ENCODE measurements around the gene LIN7A.
"Not testable (repeated sequence)": the region's sequence is repeated elsewhere in the genome, so short reads cannot be mapped to it uniquely, and the experiment has no call there.

LIN7A gene

GRCh38 chr12:80810874-80811273 lies 126.9 kb downstream of the LIN7A start:
- no peak for DNase-seq (ENCODE audit: low spot score)

- no peak for DNase-seq (ENCODE audit: low spot score)
Measured at GRCh38 chr12:80807640-80808288, 130.0 kb downstream of the LIN7A start.

GRCh38 chr12:80805106-80805505 lies 132.6 kb downstream of the LIN7A start:
- DNase-seq (ENCODE audit: low spot score), result no peak

- DNase-seq (ENCODE audit: low spot score), result no peak
Measured at GRCh38 chr12:80802652-80803400, 134.9 kb downstream of the LIN7A start.

GRCh38 chr12:80798281-80798680 lies 139.5 kb downstream of the LIN7A start:
- DNase-seq (ENCODE audit: low spot score), result no peak

- DNase-seq (ENCODE audit: low spot score), result no peak
Measured at GRCh38 chr12:80794551-80794950, 143.2 kb downstream of the LIN7A start.

- DNase-seq (ENCODE audit: low spot score), result no peak
Measured at GRCh38 chr12:80792861-80793260, 144.9 kb downstream of the LIN7A start.

- no peak for DNase-seq (ENCODE audit: low spot score)
Measured at GRCh38 chr12:80791863-80792262, 145.9 kb downstream of the LIN7A start.

- DNase-seq (ENCODE audit: low spot score), result not testable (repeated sequence)
Measured at GRCh38 chr12:80788407-80788806, 149.3 kb downstream of the LIN7A start.

- DNase-seq (ENCODE audit: low spot score), result not testable (repeated sequence)
Measured at GRCh38 chr12:80782963-80783470, 154.7 kb downstream of the LIN7A start.

- no peak for DNase-seq (ENCODE audit: low spot score)
Measured at GRCh38 chr12:80781313-80781712, 156.4 kb downstream of the LIN7A start.

- DNase-seq (ENCODE audit: low spot score), result no peak
Measured at GRCh38 chr12:80780746-80781145, 157.0 kb downstream of the LIN7A start.

GRCh38 chr12:80778005-80778541 lies 159.7 kb downstream of the LIN7A start:
- peak; percentile 12 for DNase-seq (ENCODE audit: low spot score)

GRCh38 chr12:80777587-80777986 lies 160.1 kb downstream of the LIN7A start:
- DNase-seq (ENCODE audit: low spot score), result no peak

GRCh38 chr12:80776706-80777105 lies 161.0 kb downstream of the LIN7A start:
- DNase-seq (ENCODE audit: low spot score), result no peak

GRCh38 chr12:80770958-80771357 lies 166.8 kb downstream of the LIN7A start:
- DNase-seq (ENCODE audit: low spot score), result no peak

- no peak for DNase-seq (ENCODE audit: low spot score)
Measured at GRCh38 chr12:80769553-80770140, 168.1 kb downstream of the LIN7A start.

GRCh38 chr12:80766897-80767296 lies 170.8 kb downstream of the LIN7A start:
- DNase-seq (ENCODE audit: low spot score), result no peak

- no peak for DNase-seq (ENCODE audit: low spot score)
Measured at GRCh38 chr12:80766210-80766609, 171.5 kb downstream of the LIN7A start.

- no peak for DNase-seq (ENCODE audit: low spot score)
Measured at GRCh38 chr12:80763874-80764273, 173.9 kb downstream of the LIN7A start.

- peak; percentile 28 for DNase-seq (ENCODE audit: low spot score)
Measured at GRCh38 chr12:80761838-80762237, 175.9 kb downstream of the LIN7A start.

- DNase-seq (ENCODE audit: low spot score), result no peak
Measured at GRCh38 chr12:80756875-80757274, 180.9 kb downstream of the LIN7A start.

- no peak for DNase-seq (ENCODE audit: low spot score)
Measured at GRCh38 chr12:80754274-80754673, 183.5 kb downstream of the LIN7A start.

Measured in HuH-7 (cell line).